Eye (tissue), 1 donor: ENCODE measurements around the gene MMP1.
A peak's percentile ranks its signal among the peaks of the same experiment; 100 is the strongest.

Experiments used
- DNase-seq: peaks from one replicate; pipeline ENCODE4 v3.0.0-alpha.2; 2015

The MMP1 gene

GRCh38 chr11:102806296-102806695, 8.3 kb upstream of the MMP1 start:
- DNase-seq, result no peak

GRCh38 chr11:102802341-102802740, 4.4 kb upstream of the MMP1 start:
- DNase-seq, result no peak

DNA sequence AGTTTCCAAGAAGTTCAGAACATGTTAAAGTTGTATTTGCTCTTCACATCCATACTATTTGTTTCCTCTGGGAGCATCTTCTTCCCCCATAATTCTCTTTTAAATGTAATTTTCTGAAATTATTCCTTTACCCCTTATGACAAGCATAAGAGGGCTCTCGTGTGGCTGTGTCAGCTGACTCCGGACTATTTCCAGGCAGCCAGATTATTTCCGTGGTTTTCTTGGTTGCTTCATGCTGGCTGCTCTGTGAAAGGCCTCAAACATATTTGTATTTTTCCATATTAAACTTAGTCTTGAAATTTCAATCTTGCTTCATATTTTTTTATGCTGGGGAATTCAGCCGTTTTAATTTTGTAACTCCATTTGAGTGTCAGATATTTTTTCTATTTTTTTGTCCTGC, 2.8 kb upstream of the MMP1 start:
- no peak for DNase-seq

DNA sequence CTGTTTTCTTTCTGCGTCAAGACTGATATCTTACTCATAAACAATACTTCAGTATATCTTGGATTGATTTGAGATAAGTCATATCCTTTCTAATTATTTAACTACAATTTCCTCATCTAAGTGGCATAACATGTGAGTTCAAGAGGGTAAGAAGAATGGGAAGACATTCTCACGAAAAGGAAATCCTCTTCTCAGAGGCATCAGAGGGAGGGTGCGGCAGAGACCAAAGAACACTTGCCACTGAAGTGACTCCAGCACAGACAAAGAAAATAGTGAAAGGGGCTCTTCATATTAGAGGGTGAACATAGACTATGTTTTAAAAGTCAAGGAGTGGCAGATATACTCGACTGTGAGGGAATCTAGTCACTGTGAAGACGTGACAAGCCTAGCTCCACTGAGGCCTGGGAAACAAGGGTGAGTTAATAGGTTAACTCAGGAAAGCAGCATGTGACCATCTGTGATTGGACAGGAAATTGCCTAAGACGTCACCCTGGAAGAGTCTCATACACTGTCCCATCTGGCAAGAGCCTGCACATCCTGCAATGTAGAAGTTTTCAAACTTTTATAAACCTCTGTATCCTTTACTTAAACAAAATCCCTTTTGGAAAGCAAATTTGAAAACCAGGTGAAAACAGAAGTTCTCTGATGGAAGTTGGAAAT, 1.9 kb upstream of the MMP1 start:
- DNase-seq, result no peak

GRCh38 chr11:102794382-102794781, 3.6 kb downstream of the MMP1 start:
- DNase-seq, result no peak

- no peak for DNase-seq
These were observed 4.2 kb downstream of the MMP1 start for GRCh38 chr11:102793677-102794290.

DNA sequence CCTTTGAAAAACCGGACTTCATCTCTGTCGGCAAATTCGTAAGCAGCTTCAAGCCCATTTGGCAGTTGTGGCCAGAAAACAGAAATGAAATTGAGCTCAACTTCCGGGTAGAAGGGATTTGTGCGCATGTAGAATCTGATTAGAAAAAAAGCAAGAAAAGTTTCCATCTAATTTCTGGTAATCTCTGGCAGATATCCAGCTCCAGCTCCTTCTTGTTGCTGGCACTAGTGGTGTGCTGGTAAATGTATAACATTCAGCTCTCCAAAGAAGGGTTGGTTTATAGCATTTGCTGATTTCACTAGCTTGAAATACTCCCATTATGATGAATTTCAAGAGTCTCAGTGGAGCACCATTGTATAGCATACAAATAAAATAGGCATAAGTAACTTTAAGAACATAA, 5.4 kb downstream of the MMP1 start:
- no peak for DNase-seq

DNA sequence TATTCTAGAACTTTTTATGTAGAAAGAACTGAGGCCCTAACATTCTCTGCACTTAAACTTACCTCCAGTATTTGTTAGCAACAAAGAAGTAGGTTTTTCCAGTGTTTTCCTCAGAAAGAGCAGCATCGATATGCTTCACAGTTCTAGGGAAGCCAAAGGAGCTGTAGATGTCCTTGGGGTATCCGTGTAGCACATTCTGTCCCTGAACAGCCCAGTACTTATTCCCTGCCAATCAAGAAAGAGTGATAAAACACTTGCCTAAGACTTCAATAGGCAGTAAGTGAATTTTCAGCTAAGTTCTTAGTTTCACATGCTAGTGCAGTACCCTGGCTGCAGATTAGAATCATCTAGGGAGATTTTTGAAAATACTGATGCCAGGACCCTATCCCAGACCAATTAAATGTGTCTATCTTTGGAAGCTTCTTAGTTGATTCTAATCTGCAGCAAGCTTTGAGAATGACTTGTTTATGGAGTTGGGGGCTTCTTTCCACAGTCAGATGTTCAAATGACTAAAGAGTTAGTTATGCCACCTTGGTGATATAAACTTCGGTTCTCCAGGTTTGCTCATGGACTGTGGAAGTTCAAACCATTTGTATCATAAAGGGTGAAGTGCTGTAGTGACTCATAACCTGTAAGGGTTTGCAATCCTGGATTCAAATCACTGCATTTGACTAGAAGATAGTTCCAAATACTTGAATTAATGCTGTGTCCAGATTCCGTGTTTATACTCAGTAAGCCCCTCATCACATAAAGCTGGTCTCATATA, 6.5 kb downstream of the MMP1 start:
- no peak for DNase-seq

DNA sequence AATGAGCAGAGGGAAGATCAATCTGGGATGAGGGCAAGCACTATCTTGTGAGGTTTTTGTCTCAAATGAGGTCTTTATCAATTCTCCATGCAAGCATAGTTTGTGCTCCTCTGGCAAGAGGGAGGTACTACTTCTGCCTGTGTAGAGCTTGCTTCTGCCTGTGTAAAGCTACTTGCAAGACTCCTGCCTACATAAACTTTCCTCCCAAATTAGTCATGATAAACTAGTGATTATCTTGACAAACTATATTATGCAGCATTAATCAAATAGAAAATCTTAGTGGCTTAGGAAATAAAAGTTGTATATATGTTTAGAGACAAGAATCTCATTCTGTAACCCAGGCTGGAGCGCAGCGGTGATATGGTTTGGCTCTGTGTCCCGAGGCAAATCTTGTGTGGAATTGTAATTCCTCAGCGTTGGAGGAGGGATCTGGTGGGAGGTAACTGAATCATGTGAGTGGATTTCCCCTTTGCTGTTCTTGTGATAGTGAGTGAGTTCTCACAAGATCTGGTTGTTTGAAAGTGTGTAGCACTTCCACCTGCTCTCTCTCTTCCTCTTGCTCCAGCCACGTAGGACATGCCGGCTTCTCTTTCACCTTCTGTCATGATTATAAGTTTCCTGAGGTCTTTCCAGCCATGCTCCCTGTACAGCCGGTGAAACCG, 9.5 kb downstream of the MMP1 start:
- no peak for DNase-seq

- DNase-seq, result no peak
These were observed 13.6 kb downstream of the MMP1 start for GRCh38 chr11:102784380-102784779.

GRCh38 chr11:102783720-102784119, 14.2 kb downstream of the MMP1 start:
- DNase-seq, result no peak

DNA sequence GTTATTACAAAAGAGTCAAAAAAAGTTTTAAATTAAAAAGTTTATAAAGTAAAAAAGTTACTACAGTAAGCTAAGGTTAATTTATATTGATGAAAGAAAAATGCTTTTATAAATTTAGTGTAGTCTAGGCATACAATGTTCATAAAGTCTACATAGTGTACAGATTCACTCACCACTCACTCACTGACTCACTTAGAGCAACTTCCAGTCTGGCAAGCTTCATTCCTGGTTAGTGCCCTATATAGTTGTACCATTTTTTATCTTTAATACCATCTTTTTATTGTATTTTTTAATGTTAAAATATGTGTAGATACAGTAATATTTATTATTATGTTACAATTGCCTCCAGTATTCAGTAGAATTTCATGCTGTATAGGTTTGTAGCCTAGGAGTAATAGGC, 14.9 kb downstream of the MMP1 start:
- DNase-seq, result no peak

- DNase-seq, result no peak
These were observed 16.3 kb downstream of the MMP1 start for GRCh38 chr11:102781676-102782075.

DNA sequence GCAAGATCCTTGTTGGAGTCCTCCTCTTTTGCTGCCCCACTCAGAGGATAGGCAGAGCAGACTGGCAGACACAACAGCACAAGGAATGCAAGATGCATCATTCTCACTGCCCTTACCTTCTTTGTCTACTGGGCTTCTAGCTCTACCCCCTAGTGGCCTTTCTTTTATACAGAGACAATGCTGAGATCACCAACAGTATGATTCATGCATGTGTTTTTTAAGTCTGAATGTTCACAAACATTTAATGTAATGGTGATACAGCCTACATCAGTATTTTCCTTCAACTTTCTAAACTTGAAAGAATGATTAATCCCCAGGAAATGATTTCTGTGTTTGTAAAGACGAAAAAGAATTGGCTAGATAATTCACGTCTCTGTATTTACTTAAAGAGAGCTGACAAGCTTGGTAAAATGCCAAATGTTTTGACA, 17.5 kb downstream of the MMP1 start, which contains the start of gene MMP10:
MMP10 (minus strand) TSS at position 138 of the 428 bp plus-strand sequence; CDS start at position 101, 37 bp downstream.
- DNase-seq, result peak; percentile 41

DNA sequence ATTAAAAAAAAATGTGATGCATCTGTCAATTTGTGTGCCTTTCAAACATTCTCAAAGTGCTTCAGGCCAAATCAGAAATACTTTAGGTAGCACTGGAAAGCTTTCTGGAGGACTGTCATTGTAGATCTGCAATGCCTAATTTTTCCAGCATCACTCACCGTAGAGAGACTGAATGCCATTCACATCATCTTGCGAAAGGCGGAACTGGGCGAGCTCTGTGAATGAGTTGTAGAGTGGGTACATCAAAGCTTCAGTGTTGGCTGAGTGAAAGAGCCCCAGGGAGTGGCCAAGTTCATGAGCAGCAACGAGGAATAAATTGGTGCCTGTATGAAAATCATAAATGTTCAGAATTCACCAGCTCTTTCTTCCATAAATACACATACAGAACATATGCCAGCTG, 21.5 kb downstream of the MMP1 start:
- DNase-seq, result no peak

- no peak for DNase-seq
These were observed 24.6 kb downstream of the MMP1 start for GRCh38 chr11:102773386-102773785.

GRCh38 chr11:102771351-102771750, 26.6 kb downstream of the MMP1 start:
- DNase-seq, result no peak

DNA sequence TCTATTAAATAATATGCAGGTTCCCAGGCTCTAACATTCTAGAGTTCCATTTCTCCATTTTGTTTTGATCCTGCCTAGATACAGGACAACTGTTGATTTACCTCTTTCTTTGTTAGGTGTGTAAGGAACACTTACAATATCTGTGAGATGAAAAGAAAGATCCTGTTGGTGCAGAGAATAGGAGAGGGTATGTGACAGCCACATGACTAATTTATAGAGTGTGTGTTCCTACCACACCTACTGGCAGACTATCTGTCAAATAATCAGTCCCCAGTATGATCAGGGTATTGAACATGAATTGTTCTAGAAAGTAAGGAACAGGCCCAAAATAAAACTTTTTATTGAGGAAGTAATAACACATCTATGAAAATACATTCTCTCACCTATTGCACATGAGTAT, 27.8 kb downstream of the MMP1 start:
- DNase-seq, result no peak

- no peak for DNase-seq
These were observed 30.2 kb downstream of the MMP1 start for GRCh38 chr11:102767800-102768199.

- no peak for DNase-seq
These were observed 34.5 kb downstream of the MMP1 start for GRCh38 chr11:102763440-102763839.

GRCh38 chr11:102762361-102762767, 35.6 kb downstream of the MMP1 start:
- no peak for DNase-seq

DNA sequence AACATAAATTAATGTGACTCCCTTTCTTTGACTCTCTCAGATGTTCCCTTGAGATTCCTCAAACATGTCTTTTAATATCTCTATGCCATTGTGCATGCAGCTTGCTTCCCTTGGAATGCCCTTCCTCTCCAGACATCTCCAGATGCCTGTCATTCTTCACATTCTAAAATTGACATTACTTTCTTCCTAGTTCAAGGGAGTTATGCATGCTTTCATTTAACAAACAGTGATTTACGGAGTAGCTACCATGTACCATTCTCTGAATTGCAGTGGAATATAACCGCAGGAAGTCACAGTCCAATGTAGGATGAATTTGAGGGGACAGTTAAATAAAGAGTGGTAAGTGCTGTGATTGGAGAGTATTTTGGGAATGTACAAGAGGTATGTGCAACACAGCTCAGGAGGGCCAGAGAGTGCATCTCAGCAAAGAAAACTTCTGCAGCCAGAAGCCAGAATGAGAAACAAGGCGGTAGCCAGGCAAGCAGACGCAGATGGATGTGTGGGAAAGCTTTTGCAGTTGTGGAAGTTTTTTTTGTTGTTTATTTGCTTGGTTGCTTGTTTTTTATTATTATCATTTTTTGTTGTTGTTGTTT, 36.2 kb downstream of the MMP1 start:
- peak; percentile 24 for DNase-seq
